Uterus (tissue), 2 donors: ENCODE results near the gene GP5.

Experiments
- CTCF ChIP-seq, 4 experiments: fragments of 200-600 bp in 2 of 4; fragments of 450-650 bp in 2 of 4; sonication (generic) in 2 of 4; IDR thresholded peaks; one replicate each; pipeline ENCODE4 v1.5.1; 2016 to 2019; ENCODE audit warnings: antibody characterized with exemption in 4 of 4, mild to moderate bottlenecking in 2 of 4, moderate library complexity in 1 of 4
- POLR2A ChIP-seq, 2 donors: fragments of 450-650 bp; IDR thresholded peaks; one replicate each; pipeline ENCODE4 v1.6.1; 2016; ENCODE audit warnings: antibody characterized with exemption in 2 of 2, mild to moderate bottlenecking in 1 of 2, moderate library complexity in 1 of 2

- TF ChIP-seq CTCF (IDR thresholded peaks at IDR 0.05) (no peak), POLR2A (IDR thresholded peaks at IDR 0.05) (no peak)
These were observed 48.1 kb upstream of the GP5 start for GRCh38 chr3:194447161-194447560.
